GM19193 (cell line): Measurements from ENCODE around the gene MLXIPL.
A peak's percentile ranks its signal among the peaks of the same experiment; 100 is the strongest.

Experiments used
- POLR2A ChIP-seq: IDR thresholded peaks from 4 replicates; pipeline ENCODE4 v1.6.1; 2011; ENCODE audit not compliant: insufficient read depth, insufficient read length; ENCODE audit errors: extremely low read depth

MLXIPL gene

GRCh38 chr7:73573276-73573675 lies 51.0 kb downstream of the MLXIPL start:
- no peak for TF ChIP-seq POLR2A

- TF ChIP-seq POLR2A = no peak
These were observed 51.5 kb downstream of the MLXIPL start for GRCh38 chr7:73572767-73573186.

GRCh38 chr7:73570977-73571376 lies 53.3 kb downstream of the MLXIPL start:
- no peak for TF ChIP-seq POLR2A

GRCh38 chr7:73570521-73570920 lies 53.8 kb downstream of the MLXIPL start:
- no peak for TF ChIP-seq POLR2A

- no peak for TF ChIP-seq POLR2A
These were observed 55.2 kb downstream of the MLXIPL start for GRCh38 chr7:73569042-73569608.

GRCh38 chr7:73567846-73568685 lies 56.3 kb downstream of the MLXIPL start:
- TF ChIP-seq POLR2A = no peak

- TF ChIP-seq POLR2A = no peak
These were observed 57.2 kb downstream of the MLXIPL start for GRCh38 chr7:73567140-73567539.

- TF ChIP-seq POLR2A = no peak
These were observed 58.5 kb downstream of the MLXIPL start for GRCh38 chr7:73565675-73566340.

- TF ChIP-seq POLR2A = no peak
These were observed 64.0 kb downstream of the MLXIPL start for GRCh38 chr7:73560109-73560835.

GRCh38 chr7:73557397-73558257 lies 66.7 kb downstream of the MLXIPL start, which contains the start of gene BCL7B:
Gene BCL7B (minus strand): TSS chr7:73557690. CDS start chr7:73557578, 112 bp downstream.
- peak; percentile 80 for TF ChIP-seq POLR2A

- no peak for TF ChIP-seq POLR2A
These were observed 67.3 kb downstream of the MLXIPL start for GRCh38 chr7:73557108-73557396.

- no peak for TF ChIP-seq POLR2A
These were observed 67.9 kb downstream of the MLXIPL start for GRCh38 chr7:73556208-73557107.

- no peak for TF ChIP-seq POLR2A
These were observed 68.8 kb downstream of the MLXIPL start for GRCh38 chr7:73555411-73555982.
